Measurements from ENCODE around the gene PUS10.
"Not testable (repeated sequence)": the region's sequence is repeated elsewhere in the genome, so short reads cannot be mapped to it uniquely, and the experiment has no call there.

PUS10 gene

GRCh38 chr2:60926741-60927552 is 91.1 kb downstream of the PUS10 start:
- DNase-seq = peak; percentile 53

DNA sequence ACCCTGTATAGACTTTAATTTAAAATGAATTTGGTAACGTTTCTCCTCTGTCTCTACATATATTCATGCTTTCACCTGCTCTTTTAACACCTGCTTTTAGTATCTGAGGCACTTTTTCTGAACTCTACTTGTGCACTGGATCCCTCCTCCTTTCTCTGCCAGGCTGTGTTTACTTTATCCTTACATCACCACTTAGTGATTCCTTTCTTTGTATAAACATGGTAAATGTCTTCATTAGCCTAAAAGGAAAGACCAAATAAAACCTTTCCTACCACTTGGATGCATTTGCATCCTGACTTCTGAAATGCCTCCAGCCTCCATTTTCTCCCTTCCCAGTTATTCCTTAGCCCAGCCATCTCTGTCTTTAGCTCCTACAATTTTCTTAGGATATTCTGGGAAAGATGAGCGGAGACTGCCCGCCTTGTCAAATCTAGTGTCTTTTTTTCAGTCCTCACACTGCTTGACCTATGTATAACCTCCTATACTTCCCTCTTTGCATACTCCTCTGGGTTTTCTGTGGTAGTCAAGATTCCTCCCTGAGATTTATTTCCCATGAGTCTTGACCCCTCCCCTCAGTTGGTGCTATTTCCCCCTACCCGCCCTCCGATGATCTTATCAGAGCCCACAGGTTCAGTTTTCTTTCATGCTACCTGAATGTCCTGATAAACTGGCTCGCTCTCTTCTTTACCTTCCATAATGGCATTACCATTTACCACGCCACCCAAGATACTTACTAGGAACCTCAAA is 91.9 kb downstream of the PUS10 start:
- no peak for DNase-seq

GRCh38 chr2:60907329-60907728 is 110.7 kb downstream of the PUS10 start:
- no peak for DNase-seq

DNA sequence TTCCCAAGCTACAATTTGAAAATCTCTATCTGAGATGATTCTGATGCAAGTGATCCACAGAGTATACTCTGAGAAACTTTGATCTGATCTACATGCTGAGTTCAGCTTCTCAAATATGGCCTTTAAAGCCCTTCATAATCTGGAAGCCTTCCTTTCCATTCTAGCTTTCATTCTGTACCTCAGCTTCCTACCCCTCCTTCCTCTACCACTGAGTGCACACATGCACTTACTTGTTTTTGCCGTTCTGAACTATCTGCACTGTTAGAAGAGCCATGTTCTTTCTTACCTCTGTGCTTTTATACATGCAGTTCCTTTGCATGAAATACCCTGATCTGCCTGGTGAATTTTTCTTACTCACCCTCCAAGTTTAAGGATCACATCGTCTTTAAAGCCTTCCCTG is 111.7 kb downstream of the PUS10 start:
- DNase-seq = no peak

- not testable (repeated sequence) for DNase-seq
Measured at GRCh38 chr2:60905867-60906266, 112.2 kb downstream of the PUS10 start.

DNA sequence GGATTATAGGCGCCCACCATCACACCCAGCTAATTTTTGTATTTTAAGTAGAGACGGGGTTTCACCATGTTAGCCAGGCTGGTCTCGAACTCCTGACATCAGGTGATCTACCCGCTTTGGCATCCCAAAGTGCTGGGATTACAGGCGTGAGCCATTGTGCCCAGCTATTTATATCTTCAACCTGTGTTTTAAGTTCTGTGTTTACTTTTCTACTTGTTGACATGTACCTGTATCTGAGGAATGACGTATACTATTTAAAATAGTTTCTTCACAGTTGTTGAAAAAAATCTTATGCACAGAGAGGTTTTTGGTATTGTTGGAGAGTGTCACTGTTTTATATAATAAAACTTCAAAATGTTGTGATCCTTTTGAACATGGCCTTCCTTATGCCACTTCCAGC is 116.8 kb downstream of the PUS10 start:
- not testable (repeated sequence) for DNase-seq

DNA sequence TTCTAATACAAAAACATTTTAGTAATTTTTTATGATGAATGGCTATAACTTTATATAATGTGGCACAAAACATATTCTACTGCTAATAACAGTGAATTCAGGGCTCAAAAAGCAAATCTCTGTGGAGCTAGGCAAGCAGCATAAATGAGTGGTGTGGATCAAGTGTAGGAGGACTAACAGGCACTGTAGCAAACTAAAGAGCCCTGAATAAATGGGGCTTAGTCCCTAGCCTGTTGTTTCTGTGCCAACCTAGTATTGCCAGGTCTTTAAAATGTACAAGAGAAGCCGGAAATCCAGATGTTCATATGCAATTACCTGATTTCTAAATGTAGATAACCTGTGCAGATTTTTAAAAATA is 118.2 kb downstream of the PUS10 start:
- DNase-seq = no peak

DNA sequence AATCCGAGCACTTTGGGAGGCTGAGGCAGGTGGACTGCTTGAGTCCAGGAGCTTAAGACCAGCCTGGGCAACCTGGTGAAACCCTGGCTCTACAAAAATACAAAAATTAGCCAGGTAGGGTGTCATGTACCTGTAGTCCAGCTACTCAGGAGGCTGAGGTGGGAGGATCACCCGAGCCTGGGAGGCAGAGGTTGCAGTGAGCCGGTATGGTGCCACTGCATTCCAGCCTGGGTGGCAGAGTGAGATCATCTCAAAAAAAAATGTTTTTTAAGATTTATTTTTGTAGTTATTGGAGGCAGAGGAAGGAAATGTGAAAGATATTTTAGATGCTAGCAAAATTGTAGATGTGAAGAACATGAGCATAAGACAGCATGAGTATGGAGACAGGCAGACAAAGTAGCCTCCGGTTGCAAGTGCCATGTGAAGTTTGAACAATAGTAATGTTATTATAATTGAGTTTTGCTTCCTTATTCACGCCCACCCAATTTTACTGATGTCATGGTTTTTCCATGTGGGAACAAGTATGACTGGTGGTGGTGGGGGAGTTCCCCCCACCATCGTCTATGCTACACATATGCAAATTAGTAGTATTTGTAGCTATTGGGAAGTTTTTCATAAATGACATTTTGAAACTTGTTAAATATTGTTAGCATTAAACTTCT is 118.7 kb downstream of the PUS10 start:
- no peak for DNase-seq

GRCh38 chr2:60898567-60898966 is 119.5 kb downstream of the PUS10 start:
- no peak for DNase-seq

Data from GDM1 (cell line).